ENCODE data around the gene HIKESHI. TPM values are rescaled to one million over a fixed set of nuclear protein-coding genes. Genes with fewer than 3 reads are reported as not detected.

The HIKESHI gene
- total RNA-seq, 1 experiment from 2014 or later = 38.2 TPM

DNA sequence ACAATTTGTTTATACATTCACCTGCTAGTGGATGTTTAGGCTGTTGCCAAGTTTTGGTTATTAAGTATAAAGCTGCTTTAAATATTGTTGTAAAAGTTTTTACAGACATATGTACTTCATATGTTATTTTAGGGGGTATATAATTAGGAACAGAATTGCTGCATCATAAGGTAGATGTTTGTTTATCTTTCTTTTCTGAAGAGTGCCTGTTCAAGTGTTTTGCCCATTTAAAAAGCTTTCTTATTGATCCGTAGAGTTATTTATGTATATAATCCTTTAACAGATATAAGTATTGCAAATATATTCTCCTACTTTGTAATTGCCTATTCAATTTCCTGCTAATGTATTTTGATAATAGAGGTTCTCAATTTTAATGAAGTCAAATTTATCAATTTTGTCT is 61.4 kb downstream of the HIKESHI start:
- no peaks in the 10 kb centered on the region for H3K9me3 ChIP-seq (ENCODE audit: control insufficient read depth in 1 of 2, insufficient read depth in 1 of 2, low read depth in 1 of 2, low read length in 2 of 2)
- no peak overlapping the region for H2AFZ ChIP-seq (ENCODE audit: low read depth, low read length, poor library complexity, severe bottlenecking)
- H3K79me2 ChIP-seq (ENCODE audit: insufficient read depth, low read length) = no peaks in the 10 kb centered on the region
- intact Hi-C loops (cut with micrococcal nuclease) = loop anchor here (5.0 kb wide), 1 partner anchor 554 kb away; no protein-coding TSS in a partner anchor
- H4K20me1 ChIP-seq (ENCODE audit: insufficient read depth) = no peaks in the 10 kb centered on the region
- POLR2A ChIA-PET = no interaction called here
- no peak overlapping the region for H3K4me3 ChIP-seq (replicated peaks in 1 of 2; ENCODE audit: low read depth in 1 of 2, low read length in 2 of 2)
- H3K27ac ChIP-seq (ENCODE audit: low read depth, low read length) = no peak overlapping the region
- no peaks in the 10 kb centered on the region for H3K4me1 ChIP-seq (ENCODE audit: control insufficient read depth in 1 of 2, insufficient read depth in 2 of 2, low read length in 2 of 2)
- ATAC-seq (no peak), DNase-seq (ENCODE audit: low read depth, low spot score) (no peak)
- H3K27me3 ChIP-seq (ENCODE audit: insufficient read depth, low read length) = no peaks in the 10 kb centered on the region
- no TSS peak for BruUV-seq (replicated peaks)
- CTCF ChIA-PET = interaction anchor here (1.2 kb wide), 1 partner anchor 89 kb away, joined by 3 read pairs; no protein-coding TSS in a partner anchor
- TF ChIP-seq EZH2 (IDR thresholded peaks at IDR 0.05) = no peak
- TF ChIP-seq ZNF274 (IDR thresholded peaks at IDR 0.05; ENCODE audit: low read depth, low read length) = no peak
- no peak for TF ChIP-seq CEBPB (IDR thresholded peaks at IDR 0.05; ENCODE audit: low read depth)
- TF ChIP-seq JUND (IDR thresholded peaks at IDR 0.05) = no peak
- TF ChIP-seq EZH2phosphoT487 (IDR thresholded peaks at IDR 0.05; ENCODE audit: borderline replicate concordance) = no peak
- TF ChIP-seq RAD21 (IDR thresholded peaks at IDR 0.05; ENCODE audit: low read depth) = no peak
- TF ChIP-seq FOSL1 (IDR thresholded peaks at IDR 0.05; ENCODE audit: low read depth) = no peak
- no peak for TF ChIP-seq ELF1 (IDR thresholded peaks at IDR 0.05; ENCODE audit: borderline replicate concordance, low read depth)
- no peak for TF ChIP-seq ZFX (IDR thresholded peaks at IDR 0.05)
- no peak for TF ChIP-seq SP1 (IDR thresholded peaks at IDR 0.05; ENCODE audit: low read depth)
- TF ChIP-seq TCF7L2 (IDR thresholded peaks at IDR 0.05; ENCODE audit: borderline replicate concordance, extremely low read depth, insufficient read depth, insufficient read length) = no peak
- TF ChIP-seq POLR2A (IDR thresholded peaks at IDR 0.05; ENCODE audit: borderline replicate concordance, extremely low read depth, insufficient read depth, insufficient read length) = no peak
- no peak for TF ChIP-seq EGR1 (IDR thresholded peaks at IDR 0.05; ENCODE audit: low read depth)
- TF ChIP-seq SRF (IDR thresholded peaks at IDR 0.05; ENCODE audit: low read depth) = no peak
- TF ChIP-seq, protein P1, sequence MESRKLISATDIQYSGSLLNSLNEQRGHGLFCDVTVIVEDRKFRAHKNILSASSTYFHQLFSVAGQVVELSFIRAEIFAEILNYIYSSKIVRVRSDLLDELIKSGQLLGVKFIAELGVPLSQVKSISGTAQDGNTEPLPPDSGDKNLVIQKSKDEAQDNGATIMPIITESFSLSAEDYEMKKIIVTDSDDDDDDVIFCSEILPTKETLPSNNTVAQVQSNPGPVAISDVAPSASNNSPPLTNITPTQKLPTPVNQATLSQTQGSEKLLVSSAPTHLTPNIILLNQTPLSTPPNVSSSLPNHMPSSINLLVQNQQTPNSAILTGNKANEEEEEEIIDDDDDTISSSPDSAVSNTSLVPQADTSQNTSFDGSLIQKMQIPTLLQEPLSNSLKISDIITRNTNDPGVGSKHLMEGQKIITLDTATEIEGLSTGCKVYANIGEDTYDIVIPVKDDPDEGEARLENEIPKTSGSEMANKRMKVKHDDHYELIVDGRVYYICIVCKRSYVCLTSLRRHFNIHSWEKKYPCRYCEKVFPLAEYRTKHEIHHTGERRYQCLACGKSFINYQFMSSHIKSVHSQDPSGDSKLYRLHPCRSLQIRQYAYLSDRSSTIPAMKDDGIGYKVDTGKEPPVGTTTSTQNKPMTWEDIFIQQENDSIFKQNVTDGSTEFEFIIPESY (IDR thresholded peaks at IDR 0.05; ENCODE audit: extremely low read depth, insufficient replicate concordance, low read length) = no peak
- TF ChIP-seq CBX3 (IDR thresholded peaks at IDR 0.05; ENCODE audit: low read depth) = no peak
- TF ChIP-seq, protein P2, sequence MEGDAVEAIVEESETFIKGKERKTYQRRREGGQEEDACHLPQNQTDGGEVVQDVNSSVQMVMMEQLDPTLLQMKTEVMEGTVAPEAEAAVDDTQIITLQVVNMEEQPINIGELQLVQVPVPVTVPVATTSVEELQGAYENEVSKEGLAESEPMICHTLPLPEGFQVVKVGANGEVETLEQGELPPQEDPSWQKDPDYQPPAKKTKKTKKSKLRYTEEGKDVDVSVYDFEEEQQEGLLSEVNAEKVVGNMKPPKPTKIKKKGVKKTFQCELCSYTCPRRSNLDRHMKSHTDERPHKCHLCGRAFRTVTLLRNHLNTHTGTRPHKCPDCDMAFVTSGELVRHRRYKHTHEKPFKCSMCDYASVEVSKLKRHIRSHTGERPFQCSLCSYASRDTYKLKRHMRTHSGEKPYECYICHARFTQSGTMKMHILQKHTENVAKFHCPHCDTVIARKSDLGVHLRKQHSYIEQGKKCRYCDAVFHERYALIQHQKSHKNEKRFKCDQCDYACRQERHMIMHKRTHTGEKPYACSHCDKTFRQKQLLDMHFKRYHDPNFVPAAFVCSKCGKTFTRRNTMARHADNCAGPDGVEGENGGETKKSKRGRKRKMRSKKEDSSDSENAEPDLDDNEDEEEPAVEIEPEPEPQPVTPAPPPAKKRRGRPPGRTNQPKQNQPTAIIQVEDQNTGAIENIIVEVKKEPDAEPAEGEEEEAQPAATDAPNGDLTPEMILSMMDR (IDR thresholded peaks at IDR 0.05 in 2 of 3, conservative IDR thresholded peaks at IDR 0.05 in 1 of 3; ENCODE audit: borderline replicate concordance in 1 of 3, insufficient read depth in 1 of 3, low read depth in 2 of 3, low read length in 2 of 3) = no peak
- RAD21 ChIA-PET (ENCODE audit: low non-redundant PET in 1 of 2, low total read pairs in 2 of 2, uncharacterized antibody in 2 of 2, unreplicated experiment in 2 of 2) = no interaction called here
- no peaks in the 10 kb centered on the region for H3K36me3 ChIP-seq (ENCODE audit: control insufficient read depth in 1 of 2, insufficient read depth in 2 of 2, low read length in 2 of 2)
- no peaks in the 10 kb centered on the region for H3K9me2 ChIP-seq (ENCODE audit: insufficient read depth)
- no peak overlapping the region for H3K9ac ChIP-seq (ENCODE audit: low read length)
- no peak overlapping the region for H3K4me2 ChIP-seq (ENCODE audit: low read length)
